SK-N-SH (cell line): ENCODE results near the gene ITPA. TPM values are rescaled to one million over a fixed set of nuclear protein-coding genes. Genes with fewer than 3 reads are reported as not detected.

Source experiments
- CTCF ChIA-PET: fragments of 300-600, 350-600 bp; formaldehyde crosslinking; extraction: SDS; loops from one replicate; lab custom pipeline; 2021; lab: Yijun Ruan, JAX
- POLR2A ChIA-PET: fragments of 350-600 bp; sonication (Branson Sonifier 250); formaldehyde crosslinking; extraction: SDS; loops from one replicate; lab custom pipeline; 2020; ENCODE audit warnings: antibody characterized with exemption, inconsistent platforms; lab: Yijun Ruan, JAX
- DNase-seq: peaks from one replicate; pipeline ENCODE4 v3.0.0; 2012
- H2AFZ ChIP-seq: fragments of 200-600 bp; sonication (generic); 2 replicates; pipeline ENCODE4 v1.8.1; 2016; ENCODE audit warnings: antibody characterized with exemption, mild to moderate bottlenecking, low read depth
- H3F3A ChIP-seq: fragments of 200-600 bp; sonication (generic); replicated peaks from 2 replicates; pipeline ENCODE3; 2016; ENCODE audit warnings: antibody characterized with exemption, mild to moderate bottlenecking; ENCODE audit not compliant: insufficient read depth
- H3K27ac ChIP-seq, 2 experiments: fragments of 200-500 bp in 1 of 2; fragments of 200-600 bp in 1 of 2; sonication (Bioruptor generic) in 1 of 2; sonication (generic), shearing (Covaris generic) in 1 of 2; 2 replicates each; pipeline versions ENCODE4 v1.5.1 to v1.6.1; 2014 to 2016; ENCODE audit warnings: low read depth in 2 of 2, inconsistent platforms in 1 of 2, low read length in 1 of 2, mild to moderate bottlenecking in 1 of 2, mixed read lengths in 1 of 2
- H3K27me3 ChIP-seq: fragments of 200-600 bp; sonication (generic), shearing (Covaris generic); 2 replicates; pipeline ENCODE4 v1.6.1; 2016; ENCODE audit warnings: mixed run types; ENCODE audit not compliant: insufficient read depth
- H3K36me3 ChIP-seq, 2 experiments: fragments of 200-500 bp in 1 of 2; fragments of 200-600 bp in 1 of 2; sonication (Bioruptor generic) in 1 of 2; sonication (generic) in 1 of 2; replicated peaks in 1 of 2; 2 replicates each; pipeline versions ENCODE3 to v1.5.1; 2014 to 2016; ENCODE audit warnings: low read length in 1 of 2, mild to moderate bottlenecking in 1 of 2; ENCODE audit not compliant: insufficient read depth in 2 of 2, control insufficient read depth in 1 of 2
- H3K4me1 ChIP-seq, 2 experiments: fragments of 200-500 bp in 1 of 2; fragments of 200-600 bp in 1 of 2; sonication (Bioruptor generic) in 1 of 2; sonication (generic), shearing (Covaris generic) in 1 of 2; 2 replicates each; pipeline versions ENCODE4 v1.5.1 to v1.6.1; 2014 to 2016; ENCODE audit warnings: low read depth in 1 of 2, low read length in 1 of 2, mixed run types in 1 of 2; ENCODE audit not compliant: insufficient read depth in 2 of 2, control insufficient read depth in 1 of 2
- H3K4me2 ChIP-seq: fragments of 200-600 bp; sonication (generic), shearing (Covaris generic); 2 replicates; pipeline ENCODE4 v1.6.1; 2017; ENCODE audit warnings: mixed run types
- H3K4me3 ChIP-seq, 2 experiments: fragments of 200-500 bp in 1 of 2; fragments of 200-600 bp in 1 of 2; sonication (Bioruptor generic) in 1 of 2; sonication (generic), shearing (Covaris generic) in 1 of 2; 2 replicates each; pipeline versions ENCODE4 v1.5.1 to v1.8.1; 2014 to 2016; ENCODE audit warnings: low read depth in 2 of 2, inconsistent platforms in 1 of 2, low read length in 1 of 2, mild to moderate bottlenecking in 1 of 2, mixed read lengths in 1 of 2, moderate library complexity in 1 of 2
- H3K79me2 ChIP-seq: fragments of 200-600 bp; sonication (generic); 2 replicates; pipeline ENCODE4 v1.8.1; 2017; ENCODE audit warnings: mild to moderate bottlenecking; ENCODE audit not compliant: insufficient read depth
- H3K9ac ChIP-seq: fragments of 200-600 bp; sonication (generic); 2 replicates; pipeline ENCODE4 v1.6.1; 2017; ENCODE audit warnings: mixed run types
- H3K9me2 ChIP-seq: fragments of 200-600 bp; sonication (generic); 2 replicates; pipeline ENCODE4 v1.6.1; 2017; ENCODE audit warnings: mixed run types
- H3K9me3 ChIP-seq: fragments of 200-600 bp; sonication (generic); 2 replicates; pipeline ENCODE4 v1.6.1; 2017; ENCODE audit warnings: mixed run types, mild to moderate bottlenecking, moderate library complexity
- H4K20me1 ChIP-seq: fragments of 200-600 bp; sonication (generic); 2 replicates; pipeline ENCODE4 v1.6.1; 2017; ENCODE audit warnings: mild to moderate bottlenecking, mixed run types; ENCODE audit not compliant: insufficient read depth
- CHD2 ChIP-seq: fragments of 150-350 bp; IDR thresholded peaks from 2 replicates; pipeline ENCODE4 v1.6.1; 2018; ENCODE audit warnings: low read length; ENCODE audit not compliant: partially characterized antibody
- ELF1 ChIP-seq: IDR thresholded peaks from 2 replicates; pipeline ENCODE4 v1.4.0; 2012
- EZH2phosphoT487 ChIP-seq: fragments of 200-600 bp; sonication (generic); IDR thresholded peaks from 2 replicates; pipeline ENCODE4 v1.6.1; 2017; ENCODE audit warnings: low read depth, mixed run types, mild to moderate bottlenecking, antibody characterized with exemption, moderate library complexity, borderline replicate concordance
- FOSL2 ChIP-seq: IDR thresholded peaks from 2 replicates; pipeline ENCODE4 v1.4.0; 2012; ENCODE audit warnings: low read depth, mild to moderate bottlenecking, moderate library complexity, borderline replicate concordance
- FOXJ3 ChIP-seq: sonication (generic); formaldehyde crosslinking; IDR thresholded peaks from 2 replicates; pipeline ENCODE4 v1.5.1; 2020; ENCODE audit warnings: mild to moderate bottlenecking, missing genetic modification reagents
- FOXM1 ChIP-seq: IDR thresholded peaks from 2 replicates; pipeline ENCODE4 v1.4.0; 2012; ENCODE audit warnings: low read depth, mild to moderate bottlenecking
- GABPA ChIP-seq: IDR thresholded peaks from 2 replicates; pipeline ENCODE4 v1.4.0; 2012; ENCODE audit warnings: low read depth, mild to moderate bottlenecking
- GATA2 ChIP-seq: sonication (generic); formaldehyde crosslinking; IDR thresholded peaks from 2 replicates; pipeline ENCODE4 v1.5.0; 2020; ENCODE audit warnings: mild to moderate bottlenecking, missing genetic modification reagents
- MAX ChIP-seq: IDR thresholded peaks from 2 replicates; pipeline ENCODE4 v1.4.0; 2012; ENCODE audit warnings: low read depth
- MXI1 ChIP-seq: IDR thresholded peaks from 2 replicates; pipeline ENCODE4 v1.6.1; 2012; ENCODE audit warnings: mild to moderate bottlenecking, low read depth, low read length, improper control_type of control experiment
- NRF1 ChIP-seq: IDR thresholded peaks from 2 replicates; pipeline ENCODE4 v1.6.1; 2012; ENCODE audit warnings: low read depth, mild to moderate bottlenecking, low read length
- PBX3 ChIP-seq: IDR thresholded peaks from 2 replicates; pipeline ENCODE4; 2012
- RCOR1 ChIP-seq: fragments of 150-350 bp; IDR thresholded peaks from 2 replicates; pipeline ENCODE4 v1.6.1; 2017; ENCODE audit warnings: antibody characterized with exemption, low read length
- REST ChIP-seq: IDR thresholded peaks from 2 replicates; pipeline ENCODE4 v1.6.1; 2012; ENCODE audit warnings: mild to moderate bottlenecking, low read depth, low read length, moderate library complexity
- RFX5 ChIP-seq: IDR thresholded peaks from 2 replicates; pipeline ENCODE4 v1.6.1; 2012; ENCODE audit warnings: mild to moderate bottlenecking, improper control_type of control experiment, low read length
- SMC3 ChIP-seq: IDR thresholded peaks from 2 replicates; pipeline ENCODE4 v1.6.1; 2012; ENCODE audit warnings: low read depth, low read length, improper control_type of control experiment
- TCF12 ChIP-seq: IDR thresholded peaks from 2 replicates; pipeline ENCODE4 v1.4.0; 2012
- YY1 ChIP-seq: IDR thresholded peaks from 2 replicates; pipeline ENCODE4 v1.4.0; 2012; ENCODE audit warnings: low read depth, mild to moderate bottlenecking
- WGBS: methylation state at CpG from one replicate; pipeline ENCODE4 v1.1.6; 2017; ENCODE audit warnings: low lambda C conversion rate; 5-methylcytosine and 5-hydroxymethylcytosine counted together
- polyA plus RNA-seq, 3 experiments: library from polyadenylated mRNA; depleted of rRNA; stranded (reverse); fragments of >200 nt; gene quantifications; 2 replicates each; pipeline ENCODE4 v1.2.3, GENCODE V29; 2012
- TF ChIP-seq, protein P1 (sequence below): IDR thresholded peaks from 2 replicates; pipeline ENCODE4 v1.4.0; 2012; ENCODE audit warnings: low read depth, borderline replicate concordance

Gene ITPA
- polyA plus RNA-seq, 1 of the 3 experiments (the other 2 are of a cell fraction): 66.7 TPM

GRCh38 chr20:3229798-3230197 is 20.5 kb downstream of the ITPA start:
- no peaks in the 10 kb centered on the region for H3K27me3 ChIP-seq
- H3K4me3 ChIP-seq: no peak overlapping the region
- ChIA-PET POLR2A (no interaction called here), CTCF (no interaction called here)
- no peak overlapping the region for H3K27ac ChIP-seq
- no peak overlapping the region for H3K9ac ChIP-seq
- H3K9me2 ChIP-seq: no peaks in the 10 kb centered on the region
- 86% methylated on average over 11 of the region's 14 CpGs for WGBS
- H3K4me2 ChIP-seq: no peak overlapping the region
- H3F3A ChIP-seq: no peaks in the 10 kb centered on the region
- no peaks in the 10 kb centered on the region for H4K20me1 ChIP-seq
- no peak for DNase-seq
- no peaks in the 10 kb centered on the region for H3K79me2 ChIP-seq
- no peaks in the 10 kb centered on the region for H3K36me3 ChIP-seq
- TF ChIP-seq, protein P1, sequence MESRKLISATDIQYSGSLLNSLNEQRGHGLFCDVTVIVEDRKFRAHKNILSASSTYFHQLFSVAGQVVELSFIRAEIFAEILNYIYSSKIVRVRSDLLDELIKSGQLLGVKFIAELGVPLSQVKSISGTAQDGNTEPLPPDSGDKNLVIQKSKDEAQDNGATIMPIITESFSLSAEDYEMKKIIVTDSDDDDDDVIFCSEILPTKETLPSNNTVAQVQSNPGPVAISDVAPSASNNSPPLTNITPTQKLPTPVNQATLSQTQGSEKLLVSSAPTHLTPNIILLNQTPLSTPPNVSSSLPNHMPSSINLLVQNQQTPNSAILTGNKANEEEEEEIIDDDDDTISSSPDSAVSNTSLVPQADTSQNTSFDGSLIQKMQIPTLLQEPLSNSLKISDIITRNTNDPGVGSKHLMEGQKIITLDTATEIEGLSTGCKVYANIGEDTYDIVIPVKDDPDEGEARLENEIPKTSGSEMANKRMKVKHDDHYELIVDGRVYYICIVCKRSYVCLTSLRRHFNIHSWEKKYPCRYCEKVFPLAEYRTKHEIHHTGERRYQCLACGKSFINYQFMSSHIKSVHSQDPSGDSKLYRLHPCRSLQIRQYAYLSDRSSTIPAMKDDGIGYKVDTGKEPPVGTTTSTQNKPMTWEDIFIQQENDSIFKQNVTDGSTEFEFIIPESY: no peak
- TF ChIP-seq FOSL2: no peak
- TF ChIP-seq PBX3: no peak
- no peak for TF ChIP-seq YY1
- no peak for TF ChIP-seq FOXJ3 (CRISPR knock-in tag)
- TF ChIP-seq MAX: no peak
- no peak for TF ChIP-seq TCF12
- TF ChIP-seq RFX5: no peak
- no peak for TF ChIP-seq RCOR1
- no peak for TF ChIP-seq FOXM1
- TF ChIP-seq GATA2 (CRISPR knock-in tag): no peak
- no peak for TF ChIP-seq GABPA
- no peak for TF ChIP-seq SMC3
- no peak for TF ChIP-seq ELF1
- no peak for TF ChIP-seq CHD2
- TF ChIP-seq NRF1: no peak
- TF ChIP-seq MXI1: no peak
- TF ChIP-seq EZH2phosphoT487: no peak
- no peak for TF ChIP-seq REST
- H3K9me3 ChIP-seq: no peaks in the 10 kb centered on the region
- no peak overlapping the region for H2AFZ ChIP-seq
- H3K4me1 ChIP-seq: no peaks in the 10 kb centered on the region
